Measurements from ENCODE around the gene TMF1.

Gene TMF1

DNA sequence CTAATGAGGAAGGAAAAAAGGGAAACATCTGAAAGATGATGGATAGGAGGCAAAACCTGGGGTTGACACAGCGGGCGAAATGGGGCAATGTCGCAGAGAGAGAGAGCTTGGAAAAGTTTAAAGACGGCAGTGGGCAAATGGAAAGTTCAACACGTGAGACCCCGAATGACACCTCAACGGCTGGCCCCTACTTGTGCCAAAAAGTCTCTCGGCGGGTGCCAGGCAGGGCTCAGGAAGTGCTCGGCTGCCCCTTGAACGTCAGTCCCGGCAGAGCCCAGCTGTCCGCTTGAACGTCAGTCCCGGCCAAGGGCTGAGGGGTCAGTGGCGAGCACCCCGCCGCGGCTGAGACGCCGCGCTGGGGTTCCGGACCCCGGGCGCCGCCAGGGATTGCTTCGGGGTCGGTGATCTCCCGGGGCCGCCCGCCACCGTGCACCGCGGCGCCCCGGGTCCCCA is 39.3 kb downstream of the TMF1 start:
- TF ChIP-seq GATA2 (IDR thresholded peaks at IDR 0.05; ENCODE audit: low read depth, low read length) (no peak), GATA3 (IDR thresholded peaks at IDR 0.05; ENCODE audit: low read depth, low read length) (no peak)

DNA sequence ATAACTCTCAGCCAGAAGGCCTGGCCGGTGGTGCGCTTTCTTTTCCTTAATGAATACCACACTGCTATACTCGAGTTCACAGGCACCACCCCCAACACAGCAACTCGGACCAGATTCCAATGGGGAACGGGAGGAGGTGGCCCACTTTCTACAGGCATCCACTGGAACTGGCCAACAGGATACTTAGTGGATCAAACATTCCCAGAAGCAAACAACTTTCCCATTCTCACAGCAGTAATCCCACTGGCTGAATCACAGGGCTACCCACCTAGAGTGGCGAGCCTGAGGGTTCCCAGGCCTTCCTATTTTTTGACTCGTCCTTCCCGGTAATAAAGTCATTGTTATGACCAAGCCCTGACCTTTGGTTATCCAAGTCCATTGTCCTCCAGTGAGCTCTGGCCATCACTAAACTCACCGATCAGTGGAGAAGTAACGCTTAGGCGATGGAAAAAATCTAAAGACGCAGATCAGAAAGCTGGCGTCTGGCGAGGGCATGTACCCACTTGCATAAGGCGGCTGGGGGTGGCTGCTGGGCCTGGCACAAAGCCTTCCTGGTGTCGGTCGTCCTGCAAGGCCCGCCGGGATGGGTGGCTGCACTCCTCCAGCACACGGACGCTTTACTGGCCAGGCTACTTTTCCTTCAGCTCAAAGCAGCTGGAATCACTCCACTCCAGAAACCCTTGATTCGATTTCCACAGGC is 39.9 kb downstream of the TMF1 start:
- TF ChIP-seq GATA2 (IDR thresholded peaks at IDR 0.05; ENCODE audit: low read depth, low read length) (no peak), GATA3 (IDR thresholded peaks at IDR 0.05; ENCODE audit: low read depth, low read length) (no peak)

- TF ChIP-seq GATA3 (IDR thresholded peaks at IDR 0.05; ENCODE audit: low read depth, low read length) (no peak), GATA2 (IDR thresholded peaks at IDR 0.05; ENCODE audit: low read depth, low read length) (no peak)
These were observed 40.9 kb downstream of the TMF1 start for GRCh38 chr3:69011096-69011730.

GRCh38 chr3:69009559-69010410 is 42.3 kb downstream of the TMF1 start:
- TF ChIP-seq GATA2 (IDR thresholded peaks at IDR 0.05; ENCODE audit: low read depth, low read length) (no peak), GATA3 (IDR thresholded peaks at IDR 0.05; ENCODE audit: low read depth, low read length) (no peak)

- TF ChIP-seq GATA3 (IDR thresholded peaks at IDR 0.05; ENCODE audit: low read depth, low read length) (no peak), GATA2 (IDR thresholded peaks at IDR 0.05; ENCODE audit: low read depth, low read length) (no peak)
These were observed 43.2 kb downstream of the TMF1 start for GRCh38 chr3:69008980-69009379.

DNA sequence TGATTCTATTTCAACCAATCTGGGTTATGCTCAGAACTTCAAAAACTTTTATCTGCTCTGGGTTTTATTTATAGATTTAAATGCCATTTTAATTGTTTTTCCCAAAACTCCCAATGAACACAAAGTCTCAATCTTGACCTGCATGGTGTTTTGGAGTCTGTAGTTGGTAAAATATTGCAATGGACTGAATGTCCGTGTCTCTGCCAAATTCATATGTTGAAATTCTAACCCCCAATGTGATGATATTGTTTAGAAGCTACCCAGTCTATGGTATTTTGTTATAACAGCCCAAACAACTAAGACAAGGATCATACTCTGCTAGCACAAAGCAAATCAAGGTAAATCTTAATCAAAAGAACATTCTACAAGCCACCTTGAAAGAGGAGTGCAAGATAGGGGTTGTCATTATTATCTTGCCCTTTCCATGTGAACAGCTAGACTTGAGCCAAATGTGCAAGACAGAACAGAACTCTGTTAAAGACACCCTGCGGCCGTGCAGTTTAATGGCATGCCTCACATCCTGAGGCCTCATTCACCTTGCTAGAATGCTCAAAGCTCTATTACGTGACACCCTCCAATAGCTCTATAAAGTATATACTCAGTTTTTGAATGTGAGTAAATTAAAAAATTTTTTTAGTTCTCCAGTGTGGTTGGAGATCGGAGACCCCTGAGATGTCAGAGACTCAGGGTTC is 46.2 kb downstream of the TMF1 start:
- TF ChIP-seq GATA2 (IDR thresholded peaks at IDR 0.05; ENCODE audit: low read depth, low read length) (no peak), GATA3 (IDR thresholded peaks at IDR 0.05; ENCODE audit: low read depth, low read length) (no peak)

DNA sequence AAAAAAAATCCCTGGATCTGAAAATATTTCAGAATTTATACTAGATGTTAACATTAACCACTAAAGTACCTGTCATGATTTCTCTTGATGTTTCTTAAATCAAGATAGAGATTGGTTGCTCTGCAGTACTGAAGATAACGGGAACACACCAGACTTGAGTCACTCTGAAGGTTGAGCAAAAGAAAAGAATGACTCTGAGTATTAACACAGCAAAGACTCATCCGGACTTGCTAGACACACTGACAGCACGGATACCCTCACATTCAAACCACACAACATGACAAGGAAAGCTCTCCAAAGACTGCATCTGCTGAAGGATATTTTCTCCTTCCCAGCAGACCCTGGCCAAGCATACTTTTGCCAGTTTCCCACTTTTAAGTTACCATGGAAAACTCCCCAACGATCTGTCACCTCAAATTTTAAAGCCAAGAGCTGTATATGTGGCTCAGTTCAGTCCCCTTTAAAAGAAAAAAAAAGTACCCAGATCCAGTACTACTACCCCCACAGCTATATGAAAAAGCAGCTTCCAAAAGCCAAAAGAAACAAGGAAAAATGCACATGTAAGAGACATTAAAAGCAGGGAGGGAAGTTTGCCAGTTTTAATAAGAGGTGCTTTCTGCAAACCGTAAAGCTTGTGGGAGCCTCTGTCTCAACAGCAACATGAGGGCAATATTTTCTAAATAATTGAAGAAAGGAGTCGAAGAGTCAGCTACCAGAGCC is 46.9 kb downstream of the TMF1 start:
- TF ChIP-seq GATA2 (IDR thresholded peaks at IDR 0.05; ENCODE audit: low read depth, low read length) (no peak), GATA3 (IDR thresholded peaks at IDR 0.05; ENCODE audit: low read depth, low read length) (no peak)

GRCh38 chr3:69004138-69004537 is 48.0 kb downstream of the TMF1 start:
- TF ChIP-seq GATA3 (IDR thresholded peaks at IDR 0.05; ENCODE audit: low read depth, low read length) (no peak), GATA2 (IDR thresholded peaks at IDR 0.05; ENCODE audit: low read depth, low read length) (no peak)

DNA sequence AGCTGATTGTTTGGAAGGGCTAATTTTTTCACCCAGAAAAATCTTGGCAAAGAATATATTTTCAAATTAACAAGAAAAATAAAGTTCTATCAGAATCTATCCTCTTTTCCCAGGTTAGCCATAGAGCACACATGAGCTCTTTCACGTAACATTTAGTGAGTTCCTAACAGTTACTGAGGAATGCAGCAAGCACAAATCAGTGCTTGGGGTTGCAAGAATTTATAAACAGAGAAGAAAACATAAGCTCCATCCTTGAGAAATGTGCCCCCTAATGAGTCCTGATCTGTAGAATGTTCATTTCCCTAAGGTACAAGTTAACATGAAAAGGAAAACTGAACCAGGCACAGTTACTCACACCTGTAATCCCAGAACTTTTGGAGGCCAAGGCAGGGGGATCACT is 52.5 kb downstream of the TMF1 start:
- TF ChIP-seq GATA3 (IDR thresholded peaks at IDR 0.05; ENCODE audit: low read depth, low read length) = no peak
- TF ChIP-seq GATA2 (IDR thresholded peaks at IDR 0.05; ENCODE audit: low read depth, low read length) = no peak

GRCh38 chr3:68999158-68999557 is 53.0 kb downstream of the TMF1 start:
- TF ChIP-seq GATA3 (IDR thresholded peaks at IDR 0.05; ENCODE audit: low read depth, low read length) (no peak), GATA2 (IDR thresholded peaks at IDR 0.05; ENCODE audit: low read depth, low read length) (no peak)

GRCh38 chr3:68997887-68998286 is 54.2 kb downstream of the TMF1 start:
- no peak for TF ChIP-seq GATA3 (IDR thresholded peaks at IDR 0.05; ENCODE audit: low read depth, low read length)
- TF ChIP-seq GATA2 (IDR thresholded peaks at IDR 0.05; ENCODE audit: low read depth, low read length) = no peak

DNA sequence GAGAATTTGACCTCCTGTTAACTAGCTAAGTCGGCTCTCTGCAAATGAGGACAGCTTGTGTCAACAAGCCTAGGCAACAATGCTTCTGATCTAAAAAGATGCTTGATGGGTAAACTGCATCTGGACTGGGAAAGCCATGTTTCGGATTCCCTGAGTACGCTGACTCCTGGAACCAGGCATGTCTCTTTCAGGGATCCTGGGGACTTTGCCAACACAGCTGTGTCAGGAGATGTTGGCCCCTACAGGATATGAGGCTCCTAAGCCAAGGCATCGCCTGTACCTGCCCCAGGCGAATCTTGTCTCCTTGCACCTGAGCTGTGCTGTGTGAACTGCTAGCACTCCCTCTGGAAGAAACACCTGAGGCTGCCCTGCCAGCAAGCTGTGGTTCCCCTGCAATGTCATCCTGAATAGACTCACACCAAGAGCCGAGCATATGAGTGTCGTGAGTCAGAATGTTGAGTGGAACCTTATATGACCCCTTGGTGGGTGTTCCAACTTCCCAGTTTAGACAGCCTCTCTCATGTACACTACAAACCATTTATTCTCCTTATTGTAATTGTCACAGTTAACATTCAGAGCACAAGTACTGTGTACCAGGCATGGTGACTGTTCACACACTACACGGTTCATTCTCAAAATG is 55.7 kb downstream of the TMF1 start:
- TF ChIP-seq GATA2 (IDR thresholded peaks at IDR 0.05; ENCODE audit: low read depth, low read length) = no peak
- no peak for TF ChIP-seq GATA3 (IDR thresholded peaks at IDR 0.05; ENCODE audit: low read depth, low read length)

DNA sequence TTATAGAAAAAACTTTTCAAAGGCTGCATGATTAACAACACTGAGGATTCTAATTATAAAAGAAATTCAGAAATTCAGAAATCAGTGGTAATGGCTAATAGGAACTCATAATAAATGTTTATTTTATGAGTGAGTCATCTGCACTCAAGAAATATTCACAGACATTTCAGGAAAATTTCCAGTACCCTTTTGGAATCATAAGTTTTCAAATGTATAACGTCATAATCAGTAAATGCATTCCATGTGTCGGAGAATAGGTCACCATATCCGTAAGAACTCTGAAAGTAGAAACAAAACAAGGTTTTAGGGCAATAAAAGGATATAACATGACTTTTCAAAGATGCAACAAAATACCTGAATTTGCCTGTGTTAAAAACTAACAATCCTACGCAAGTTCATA is 63.4 kb downstream of the TMF1 start:
- no peak for TF ChIP-seq GATA2 (IDR thresholded peaks at IDR 0.05; ENCODE audit: low read depth, low read length)
- no peak for TF ChIP-seq GATA3 (IDR thresholded peaks at IDR 0.05; ENCODE audit: low read depth, low read length)
